HG03280 (cell line): ENCODE measurements around the gene NPAS3.

Experiments used
- ATAC-seq: cut with Tn5 transposase; IDR thresholded peaks from one replicate; pipeline ENCODE4 v1.9.1; 2021; ENCODE audit warnings: mild to moderate bottlenecking, moderate library complexity; ENCODE audit not compliant: unreplicated experiment

Gene NPAS3

GRCh38 chr14:33727606-33728005 is 788.9 kb downstream of the NPAS3 start:
- no peak for ATAC-seq

GRCh38 chr14:33728010-33728498 is 789.4 kb downstream of the NPAS3 start:
- no peak for ATAC-seq

GRCh38 chr14:33730156-33730555 is 791.5 kb downstream of the NPAS3 start:
- ATAC-seq: no peak

- no peak for ATAC-seq
Observed at GRCh38 chr14:33732175-33732574, 793.5 kb downstream of the NPAS3 start.

- ATAC-seq: no peak
Observed at GRCh38 chr14:33733310-33733709, 794.6 kb downstream of the NPAS3 start.

- ATAC-seq: no peak
Observed at GRCh38 chr14:33733721-33734120, 795.0 kb downstream of the NPAS3 start.

- no peak for ATAC-seq
Observed at GRCh38 chr14:33734387-33734786, 795.7 kb downstream of the NPAS3 start.

GRCh38 chr14:33736299-33736825 is 797.7 kb downstream of the NPAS3 start:
- no peak for ATAC-seq

GRCh38 chr14:33736979-33737378 is 798.3 kb downstream of the NPAS3 start:
- ATAC-seq: no peak

- no peak for ATAC-seq
Observed at GRCh38 chr14:33737446-33737845, 798.8 kb downstream of the NPAS3 start.

- no peak for ATAC-seq
Observed at GRCh38 chr14:33738029-33738428, 799.4 kb downstream of the NPAS3 start.

- ATAC-seq: no peak
Observed at GRCh38 chr14:33738491-33738890, 799.8 kb downstream of the NPAS3 start.

GRCh38 chr14:33740531-33740930 is 801.9 kb downstream of the NPAS3 start:
- no peak for ATAC-seq

GRCh38 chr14:33742166-33742565 is 803.5 kb downstream of the NPAS3 start:
- no peak for ATAC-seq

- ATAC-seq: no peak
Observed at GRCh38 chr14:33745163-33745562, 806.5 kb downstream of the NPAS3 start.

- no peak for ATAC-seq
Observed at GRCh38 chr14:33747749-33748148, 809.1 kb downstream of the NPAS3 start.

GRCh38 chr14:33754261-33754660 is 815.6 kb downstream of the NPAS3 start:
- ATAC-seq: no peak

- ATAC-seq: no peak
Observed at GRCh38 chr14:33755358-33755757, 816.7 kb downstream of the NPAS3 start.

GRCh38 chr14:33756833-33757232 is 818.2 kb downstream of the NPAS3 start:
- no peak for ATAC-seq

- ATAC-seq: no peak
Observed at GRCh38 chr14:33758547-33758946, 819.9 kb downstream of the NPAS3 start.

- ATAC-seq: no peak
Observed at GRCh38 chr14:33762161-33762851, 823.6 kb downstream of the NPAS3 start.

GRCh38 chr14:33764876-33765650 is 826.4 kb downstream of the NPAS3 start:
- no peak for ATAC-seq
